MM.1S (cell line): ENCODE results near the gene CD1C.
A peak's percentile ranks its signal among the peaks of the same experiment; 100 is the strongest.

Source experiments
- DNase-seq: peaks from one replicate; pipeline ENCODE4 v3.0.0-alpha.2; 2015
- H2AFZ ChIP-seq: fragments of 300-600 bp; sonication (generic); 2 replicates; pipeline ENCODE4 v1.6.0; 2016; ENCODE audit warnings: antibody characterized with exemption, low read length
- H3F3A ChIP-seq: fragments of 300-600 bp; sonication (generic); 2 replicates; pipeline ENCODE4 v1.6.1; 2016; ENCODE audit warnings: mild to moderate bottlenecking, antibody characterized with exemption, low read length, moderate library complexity, mixed read lengths; ENCODE audit not compliant: insufficient read depth
- H3K27ac ChIP-seq: fragments of 300-600 bp; sonication (generic); 2 replicates; pipeline ENCODE4 v1.5.1; 2016; ENCODE audit warnings: mild to moderate bottlenecking, low read length
- H3K27me3 ChIP-seq: fragments of 300-600 bp; sonication (generic); replicated peaks from 2 replicates; pipeline ENCODE4 v1.6.0; 2016; ENCODE audit warnings: low read length; ENCODE audit not compliant: insufficient read depth
- H3K36me3 ChIP-seq: fragments of 300-600 bp; sonication (generic); replicated peaks from 2 replicates; pipeline ENCODE4 v1.6.1; 2016; ENCODE audit warnings: mild to moderate bottlenecking, low read length, mixed read lengths; ENCODE audit not compliant: insufficient read depth
- H3K4me1 ChIP-seq: fragments of 300-600 bp; sonication (generic); 2 replicates; pipeline ENCODE4 v1.6.1; 2016; ENCODE audit warnings: low read length, mixed read lengths
- H3K4me2 ChIP-seq: fragments of 300-600 bp; sonication (generic); 2 replicates; pipeline ENCODE4 v1.6.0; 2016; ENCODE audit warnings: low read depth, low read length
- H3K4me3 ChIP-seq: fragments of 300-600 bp; sonication (generic); 2 replicates; pipeline ENCODE4 v1.5.1; 2016; ENCODE audit warnings: low read length, mixed read lengths
- H3K79me2 ChIP-seq: fragments of 300-600 bp; sonication (generic); 2 replicates; pipeline ENCODE4 v1.6.1; 2016; ENCODE audit warnings: mixed run types, low read length, mixed read lengths
- H3K9ac ChIP-seq: fragments of 300-600 bp; sonication (generic); 2 replicates; pipeline ENCODE4 v1.6.1; 2016; ENCODE audit warnings: low read length, mixed read lengths
- H3K9me2 ChIP-seq: fragments of 300-600 bp; sonication (generic); replicated peaks from 2 replicates; pipeline ENCODE4 v1.6.1; 2016; ENCODE audit warnings: mild to moderate bottlenecking, low read length, mixed read lengths; ENCODE audit not compliant: insufficient read depth
- H3K9me3 ChIP-seq: fragments of 300-600 bp; sonication (generic); replicated peaks from 2 replicates; pipeline ENCODE4 v1.6.1; 2016; ENCODE audit warnings: mild to moderate bottlenecking, low read length, mixed read lengths; ENCODE audit not compliant: insufficient read depth
- H4K20me1 ChIP-seq: fragments of 300-600 bp; sonication (generic); 2 replicates; pipeline ENCODE4 v1.6.1; 2016; ENCODE audit warnings: mild to moderate bottlenecking, low read length, moderate library complexity, mixed read lengths; ENCODE audit not compliant: insufficient read depth
- EZH2 ChIP-seq: fragments of 300-600 bp; sonication (generic); optimal IDR thresholded peaks from 2 replicates; pipeline ENCODE3; 2017; ENCODE audit warnings: low read depth, mild to moderate bottlenecking, antibody characterized with exemption, low read length, mixed read lengths
- EZH2phosphoT487 ChIP-seq: fragments of 300-600 bp; sonication (generic); IDR thresholded peaks from 2 replicates; pipeline ENCODE4 v1.6.1; 2018; ENCODE audit warnings: antibody characterized with exemption, low read length
- TF ChIP-seq, protein P1 (sequence below): fragments of 300-600 bp; sonication (generic); IDR thresholded peaks from 2 replicates; pipeline ENCODE4 v1.5.1; 2016; ENCODE audit warnings: antibody characterized with exemption, low read length, mixed read lengths

The CD1C gene

GRCh38 chr1:158289811-158290210 lies at the start of gene CD1C:
CD1C (plus strand) TSS chr1:158289923; CDS start chr1:158290065, 142 bp downstream.
- no peaks in the 10 kb centered on the region for H3K9me3 ChIP-seq
- no peaks in the 10 kb centered on the region for H3K27me3 ChIP-seq
- H3K4me3 ChIP-seq: no peak within 1 kb of the TSS
- H4K20me1 ChIP-seq: no peaks in the 10 kb centered on the region
- H3K36me3 ChIP-seq: no peaks in the 10 kb centered on the region
- DNase-seq: no peak
- no peaks in the 10 kb centered on the region for H3K79me2 ChIP-seq
- no peak within 1 kb of the TSS for H3K9ac ChIP-seq
- H2AFZ ChIP-seq: no peak within 1 kb of the TSS
- no peaks in the 10 kb centered on the region for H3F3A ChIP-seq
- 0 out of 2 replicates have a peak, but pooled peaks cover 2% of the 10 kb centered on the region for H3K4me1 ChIP-seq
- no peak within 1 kb of the TSS for H3K4me2 ChIP-seq
- no peaks in the 10 kb centered on the region for H3K9me2 ChIP-seq
- no peak within 1 kb of the TSS for H3K27ac ChIP-seq
- TF ChIP-seq EZH2phosphoT487 (no peak), EZH2 (no peak)
- TF ChIP-seq, protein P1, sequence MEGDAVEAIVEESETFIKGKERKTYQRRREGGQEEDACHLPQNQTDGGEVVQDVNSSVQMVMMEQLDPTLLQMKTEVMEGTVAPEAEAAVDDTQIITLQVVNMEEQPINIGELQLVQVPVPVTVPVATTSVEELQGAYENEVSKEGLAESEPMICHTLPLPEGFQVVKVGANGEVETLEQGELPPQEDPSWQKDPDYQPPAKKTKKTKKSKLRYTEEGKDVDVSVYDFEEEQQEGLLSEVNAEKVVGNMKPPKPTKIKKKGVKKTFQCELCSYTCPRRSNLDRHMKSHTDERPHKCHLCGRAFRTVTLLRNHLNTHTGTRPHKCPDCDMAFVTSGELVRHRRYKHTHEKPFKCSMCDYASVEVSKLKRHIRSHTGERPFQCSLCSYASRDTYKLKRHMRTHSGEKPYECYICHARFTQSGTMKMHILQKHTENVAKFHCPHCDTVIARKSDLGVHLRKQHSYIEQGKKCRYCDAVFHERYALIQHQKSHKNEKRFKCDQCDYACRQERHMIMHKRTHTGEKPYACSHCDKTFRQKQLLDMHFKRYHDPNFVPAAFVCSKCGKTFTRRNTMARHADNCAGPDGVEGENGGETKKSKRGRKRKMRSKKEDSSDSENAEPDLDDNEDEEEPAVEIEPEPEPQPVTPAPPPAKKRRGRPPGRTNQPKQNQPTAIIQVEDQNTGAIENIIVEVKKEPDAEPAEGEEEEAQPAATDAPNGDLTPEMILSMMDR: no peak

- Histone ChIP-seq H3K9me2 (no peaks in the 10 kb centered on the region), H3F3A (no peaks in the 10 kb centered on the region), H4K20me1 (no peaks in the 10 kb centered on the region; the same call in 1 of the 2 replicates), H3K27me3 (peaks cover 83% of the 10 kb centered on the region), H3K9me3 (no peaks in the 10 kb centered on the region), H3K36me3 (no peaks in the 10 kb centered on the region), H2AFZ (no peak overlapping the region), H3K79me2 (no peaks in the 10 kb centered on the region), H3K4me2 (no peak overlapping the region), H3K9ac (no peak overlapping the region), H3K4me3 (no peak overlapping the region), H3K4me1 (peaks cover 16% of the 10 kb centered on the region), H3K27ac (no peak overlapping the region)
- peak; percentile 45 for DNase-seq
- no peak for TF ChIP-seq EZH2phosphoT487
- TF ChIP-seq, protein P1: peak; percentile 45
These were observed 43.1 kb upstream of the CD1C start for GRCh38 chr1:158246650-158247049.

GRCh38 chr1:158248118-158248517 lies 41.6 kb upstream of the CD1C start:
- no peaks in the 10 kb centered on the region for H3K36me3 ChIP-seq
- no peak overlapping the region for H3K27ac ChIP-seq
- no peak overlapping the region for H2AFZ ChIP-seq
- H3K9me3 ChIP-seq: no peaks in the 10 kb centered on the region
- H3K4me2 ChIP-seq: peak overlapping the region; percentile 13; the same call in 1 of the 2 replicates
- peak; percentile 82 for DNase-seq
- H3K4me1 ChIP-seq: peaks cover 16% of the 10 kb centered on the region
- H3K27me3 ChIP-seq: peaks cover 80% of the 10 kb centered on the region
- H3K9me2 ChIP-seq: no peaks in the 10 kb centered on the region
- no peaks in the 10 kb centered on the region for H3K79me2 ChIP-seq
- no peak overlapping the region for H3K4me3 ChIP-seq
- no peak for TF ChIP-seq EZH2
- TF ChIP-seq EZH2phosphoT487: no peak
- TF ChIP-seq, protein P1: no peak
- H4K20me1 ChIP-seq: no peaks in the 10 kb centered on the region; the same call in 1 of the 2 replicates
- no peaks in the 10 kb centered on the region for H3F3A ChIP-seq
- H3K9ac ChIP-seq: no peak overlapping the region
